Measurements from ENCODE around the gene KCTD15. TPM values are rescaled to one million over a fixed set of nuclear protein-coding genes. Genes with fewer than 3 reads are reported as not detected.

Gene KCTD15
- polyA plus RNA-seq, 3 donors: 1.6 to 43.2 (median 2.1) TPM

GRCh38 chr19:33814181-33815165 is 17.8 kb downstream of the KCTD15 start:
- H3K27me3 ChIP-seq (ENCODE audit: control insufficient read depth in 2 of 2, insufficient read depth in 2 of 2, low read length in 2 of 2): no peaks in the 10 kb centered on the region
- H3K4me1 ChIP-seq (ENCODE audit: control insufficient read depth in 1 of 2, insufficient read depth in 2 of 2, low read length in 2 of 2): peaks cover 42 to 43% of the 10 kb centered on the region in 2 donors
- H4K20me1 ChIP-seq (ENCODE audit: insufficient read depth, low read length): no peaks in the 10 kb centered on the region
- 91% methylated on average over 16 of the region's 21 CpGs for WGBS (ENCODE audit: insufficient coverage)
- Mint-ChIP-seq H3K9me3 (peaks cover 0 to 3% (median 0%) of the 10 kb centered on the region in 7 donors), H3K4me3 (no peak overlapping the region), H3K27me3 (ENCODE audit: low read depth in 3 of 3) (peaks cover 0 to 2% (median 0%) of the 10 kb centered on the region in 3 donors), H3K27ac (peak overlapping the region in 4 of 7 donors; percentile 30 to 66 (median 58)), H3K4me1 (peaks cover 42% of the 10 kb centered on the region), H3K36me3 (peaks cover 39 to 54% of the 10 kb centered on the region in 2 donors)
- H3K9me3 ChIP-seq (replicated peaks in 1 of 2; ENCODE audit: control insufficient read depth in 1 of 2, insufficient read depth in 1 of 2, low read length in 2 of 2): no peaks in the 10 kb centered on the region
- intact Hi-C loops (cut with micrococcal nuclease): no loop called here
- no peak overlapping the region for H3K9ac ChIP-seq (ENCODE audit: insufficient read depth, low read length, poor library complexity, severe bottlenecking)
- no peak overlapping the region for H2AFZ ChIP-seq (ENCODE audit: insufficient read depth, low read depth, low read length, poor library complexity, severe bottlenecking)
- no peak for TF ChIP-seq CTCF (IDR thresholded peaks at IDR 0.05)
- no peak overlapping the region for H3K4me3 ChIP-seq (replicated peaks in 1 of 3; ENCODE audit: low read depth in 2 of 3, low read length in 3 of 3)
- H3K4me2 ChIP-seq (replicated peaks; ENCODE audit: extremely low read depth, low read length, poor library complexity, severe bottlenecking): no peak overlapping the region
- no peak for DNase-seq
- H3K36me3 ChIP-seq (replicated peaks in 1 of 2; ENCODE audit: control insufficient read depth in 1 of 2, insufficient read depth in 2 of 2, low read length in 2 of 2): peaks cover 28 to 46% of the 10 kb centered on the region in 2 donors
- H3K27ac ChIP-seq (ENCODE audit: low read depth in 1 of 2, low read length in 2 of 2): no peak overlapping the region
- H3K79me2 ChIP-seq (ENCODE audit: insufficient read depth, low read length): no peaks in the 10 kb centered on the region

GRCh38 chr19:33815380-33816340 is 19.0 kb downstream of the KCTD15 start:
- no peak overlapping the region for H2AFZ ChIP-seq (ENCODE audit: insufficient read depth, low read depth, low read length, poor library complexity, severe bottlenecking)
- H3K36me3 Mint-ChIP-seq: peaks cover 28 to 46% of the 10 kb centered on the region in 2 donors
- H3K4me1 Mint-ChIP-seq: peaks cover 47% of the 10 kb centered on the region
- no peaks in the 10 kb centered on the region for H3K27me3 ChIP-seq (ENCODE audit: control insufficient read depth in 2 of 2, insufficient read depth in 2 of 2, low read length in 2 of 2)
- 64% methylated on average over 6 of the region's 15 CpGs for WGBS (ENCODE audit: insufficient coverage)
- DNase-seq: peak; percentile 34 to 52 (median 41)
- H3K27me3 Mint-ChIP-seq (ENCODE audit: low read depth in 3 of 3): peaks cover 0 to 2% (median 0%) of the 10 kb centered on the region in 3 donors
- H4K20me1 ChIP-seq (ENCODE audit: insufficient read depth, low read length): no peaks in the 10 kb centered on the region
- H3K27ac Mint-ChIP-seq: peak overlapping the region; percentile 61 to 93 (median 81)
- H3K27ac ChIP-seq (ENCODE audit: low read depth in 1 of 2, low read length in 2 of 2): peak overlapping the region; percentile 76 to 82
- intact Hi-C loops (cut with micrococcal nuclease): no loop called here
- H3K79me2 ChIP-seq (ENCODE audit: insufficient read depth, low read length): no peaks in the 10 kb centered on the region
- H3K4me1 ChIP-seq (ENCODE audit: control insufficient read depth in 1 of 2, insufficient read depth in 2 of 2, low read length in 2 of 2): peaks cover 51 to 55% of the 10 kb centered on the region in 2 donors
- H3K9me3 ChIP-seq (replicated peaks in 1 of 2; ENCODE audit: control insufficient read depth in 1 of 2, insufficient read depth in 1 of 2, low read length in 2 of 2): no peaks in the 10 kb centered on the region
- H3K36me3 ChIP-seq (replicated peaks in 1 of 2; ENCODE audit: control insufficient read depth in 1 of 2, insufficient read depth in 2 of 2, low read length in 2 of 2): peaks cover 24 to 39% of the 10 kb centered on the region in 2 donors
- H3K4me3 ChIP-seq (replicated peaks in 1 of 3; ENCODE audit: low read depth in 2 of 3, low read length in 3 of 3): no peak overlapping the region
- no peak for TF ChIP-seq CTCF (IDR thresholded peaks at IDR 0.05)
- no peak overlapping the region for H3K4me2 ChIP-seq (replicated peaks; ENCODE audit: extremely low read depth, low read length, poor library complexity, severe bottlenecking)
- H3K9ac ChIP-seq (ENCODE audit: insufficient read depth, low read length, poor library complexity, severe bottlenecking): no peak overlapping the region
- H3K4me3 Mint-ChIP-seq: no peak overlapping the region
- H3K9me3 Mint-ChIP-seq: peaks cover 0 to 3% (median 0%) of the 10 kb centered on the region in 7 donors
